Stimulated activated CD4-positive, alpha-beta T cell treated with anti-CD3 and anti-CD28 coated beads, Interleukin-15, amount 100 ng/mL, for 24 hours (primary cell): ENCODE results near the gene ABHD12.

ENCODE experiments used
- DNase-seq: peaks from one replicate; pipeline ENCODE4 v3.0.0-alpha.2; 2020

ABHD12 gene

DNA sequence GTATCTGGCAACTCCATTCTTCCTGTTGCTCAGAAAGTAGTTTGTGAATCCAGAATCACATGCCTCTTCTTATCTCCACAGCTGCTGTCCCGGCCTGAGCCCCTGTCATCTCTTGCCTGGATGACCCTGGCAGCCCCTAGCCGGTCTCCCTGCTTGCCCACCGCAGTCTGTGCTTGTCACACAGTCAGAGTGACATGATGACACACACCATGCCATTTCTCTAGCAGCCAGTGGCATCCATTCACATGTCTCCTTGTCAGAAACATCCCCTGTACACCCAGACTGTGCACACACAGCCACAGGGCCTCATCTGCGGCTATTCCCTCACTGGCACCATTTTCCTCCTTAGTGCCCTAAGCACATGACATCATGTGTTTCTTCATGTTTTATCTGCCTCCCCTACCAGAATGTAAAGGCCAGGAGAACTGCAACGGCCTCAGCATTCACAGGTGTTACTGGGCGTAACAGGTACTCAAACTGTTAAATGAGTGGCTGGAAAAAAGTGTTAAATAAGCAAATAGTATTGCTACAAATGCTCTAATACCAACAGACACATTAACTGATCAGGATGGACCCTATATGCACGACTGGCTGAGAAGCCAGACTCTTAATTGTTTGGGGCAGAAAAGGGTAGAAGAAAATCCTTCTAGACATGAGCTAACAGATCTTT is 9.6 kb downstream of the ABHD12 start:
- DNase-seq: no peak

- DNase-seq: no peak
Measured at GRCh38 chr20:25378884-25379733, 11.5 kb downstream of the ABHD12 start.

- DNase-seq: no peak
Measured at GRCh38 chr20:25378189-25378883, 12.3 kb downstream of the ABHD12 start.

- no peak for DNase-seq
Measured at GRCh38 chr20:25376886-25377285, 13.7 kb downstream of the ABHD12 start.

DNA sequence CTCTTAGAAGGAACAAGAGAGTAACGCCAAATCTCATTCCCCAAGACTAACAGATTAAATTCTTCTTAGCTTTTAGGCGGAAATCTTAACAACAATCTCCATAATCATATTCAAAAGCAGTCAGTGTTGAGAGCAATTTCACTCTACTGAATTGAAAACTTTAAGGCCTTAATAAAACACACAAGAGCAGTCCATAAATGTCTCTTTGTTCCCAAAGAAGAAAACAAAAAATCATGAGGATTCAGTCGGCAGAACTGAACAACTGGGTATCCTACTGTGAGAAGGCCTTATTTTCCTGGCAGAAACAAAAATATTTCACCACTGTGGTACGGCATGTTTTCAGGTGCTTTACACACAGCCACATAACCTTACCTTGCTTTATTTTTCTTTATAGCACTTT is 14.4 kb downstream of the ABHD12 start:
- DNase-seq: no peak

- no peak for DNase-seq
Measured at GRCh38 chr20:25374842-25375241, 15.8 kb downstream of the ABHD12 start.

- peak; percentile 11 for DNase-seq
Measured at GRCh38 chr20:25372584-25373336, 17.9 kb downstream of the ABHD12 start.

DNA sequence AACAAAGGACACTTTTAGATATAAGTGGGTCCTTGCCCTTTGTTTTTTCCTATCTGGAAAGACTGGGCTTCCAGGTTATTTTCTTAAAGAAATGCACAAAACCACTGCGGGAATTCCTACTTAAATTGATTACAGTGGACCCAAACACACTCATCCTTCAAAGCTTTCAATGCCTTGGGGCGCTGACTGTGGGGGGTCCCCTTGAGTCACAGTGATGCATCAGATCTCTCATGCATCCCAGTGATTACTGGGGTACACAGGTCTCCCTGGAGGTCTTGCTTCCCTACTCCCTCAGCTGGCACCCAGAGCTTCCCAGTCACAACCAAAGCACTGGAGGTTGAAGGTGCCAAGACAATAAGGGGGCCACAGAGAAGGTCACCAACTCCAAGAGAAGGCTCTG is 20.7 kb downstream of the ABHD12 start:
- DNase-seq: no peak

- no peak for DNase-seq
Measured at GRCh38 chr20:25369529-25369928, 21.1 kb downstream of the ABHD12 start.

- DNase-seq: no peak
Measured at GRCh38 chr20:25368976-25369375, 21.7 kb downstream of the ABHD12 start.

GRCh38 chr20:25368526-25368925 is 22.1 kb downstream of the ABHD12 start:
- no peak for DNase-seq

GRCh38 chr20:25364879-25365699 is 25.5 kb downstream of the ABHD12 start:
- DNase-seq: no peak

- no peak for DNase-seq
Measured at GRCh38 chr20:25364180-25364788, 26.4 kb downstream of the ABHD12 start.

- DNase-seq: no peak
Measured at GRCh38 chr20:25361287-25361683, 29.4 kb downstream of the ABHD12 start.

DNA sequence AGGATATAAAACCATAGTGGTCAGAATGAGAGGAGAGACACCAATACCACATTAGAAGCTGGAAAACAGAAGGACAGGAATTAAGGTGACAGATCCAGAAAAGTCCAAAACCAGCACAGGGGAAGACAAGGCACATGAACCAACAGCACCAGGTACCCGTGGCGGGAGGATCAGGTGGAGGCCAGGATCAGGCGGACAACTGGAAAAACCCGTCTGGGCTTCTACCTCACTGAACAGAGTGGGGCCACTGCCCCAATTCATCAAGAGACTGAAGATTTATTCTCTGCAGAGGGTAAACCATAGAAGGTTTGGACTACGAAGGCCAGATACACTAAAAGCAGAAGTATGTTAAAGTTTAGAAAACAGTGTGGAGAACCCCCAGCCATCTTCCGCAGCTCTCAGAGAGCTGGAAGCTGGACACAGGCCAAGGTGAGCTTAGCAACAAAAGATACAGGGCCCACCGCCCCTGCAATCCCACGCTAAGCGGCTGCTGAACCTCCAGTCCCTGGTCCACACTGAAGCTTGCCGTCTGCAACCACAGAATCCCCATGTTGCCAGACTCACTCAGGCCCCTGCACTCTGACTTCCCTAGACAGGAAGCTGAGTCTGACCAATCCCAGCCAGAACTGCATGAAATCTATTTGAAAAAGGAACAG is 29.9 kb downstream of the ABHD12 start:
- no peak for DNase-seq

DNA sequence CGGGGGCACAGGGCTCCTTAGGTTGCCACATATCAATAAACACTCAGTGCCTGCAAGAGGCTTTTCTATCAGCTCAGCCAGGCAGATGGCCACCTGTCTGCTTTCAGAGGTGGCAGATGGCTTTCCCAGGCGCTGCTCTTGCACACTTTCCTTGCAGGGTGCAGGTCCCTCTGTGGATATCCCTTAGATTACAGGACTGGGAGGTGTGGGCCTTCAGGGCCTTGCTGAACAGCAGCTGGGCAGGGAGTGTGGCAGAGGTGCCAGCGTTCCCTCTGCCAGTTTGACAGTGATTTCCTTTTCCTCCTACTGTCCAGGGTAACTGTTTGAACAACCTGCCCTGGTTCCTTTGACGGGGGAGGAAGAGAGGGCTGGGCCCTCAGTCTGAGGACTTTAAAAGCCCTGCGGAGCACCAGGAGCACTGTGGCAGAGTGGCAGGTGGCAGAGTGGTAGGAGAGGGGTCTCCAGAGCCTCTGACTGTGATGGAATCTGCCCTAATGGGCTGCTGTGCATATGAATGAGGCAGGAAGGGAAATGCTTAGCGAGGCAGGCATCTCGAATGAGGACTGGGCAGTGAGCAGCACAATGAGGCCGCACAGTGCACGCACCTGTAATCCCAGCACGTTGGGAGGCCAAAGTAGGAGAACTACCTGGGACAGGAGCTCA is 34.2 kb downstream of the ABHD12 start:
- DNase-seq: no peak

- DNase-seq: no peak
Measured at GRCh38 chr20:25355866-25356265, 34.8 kb downstream of the ABHD12 start.

DNA sequence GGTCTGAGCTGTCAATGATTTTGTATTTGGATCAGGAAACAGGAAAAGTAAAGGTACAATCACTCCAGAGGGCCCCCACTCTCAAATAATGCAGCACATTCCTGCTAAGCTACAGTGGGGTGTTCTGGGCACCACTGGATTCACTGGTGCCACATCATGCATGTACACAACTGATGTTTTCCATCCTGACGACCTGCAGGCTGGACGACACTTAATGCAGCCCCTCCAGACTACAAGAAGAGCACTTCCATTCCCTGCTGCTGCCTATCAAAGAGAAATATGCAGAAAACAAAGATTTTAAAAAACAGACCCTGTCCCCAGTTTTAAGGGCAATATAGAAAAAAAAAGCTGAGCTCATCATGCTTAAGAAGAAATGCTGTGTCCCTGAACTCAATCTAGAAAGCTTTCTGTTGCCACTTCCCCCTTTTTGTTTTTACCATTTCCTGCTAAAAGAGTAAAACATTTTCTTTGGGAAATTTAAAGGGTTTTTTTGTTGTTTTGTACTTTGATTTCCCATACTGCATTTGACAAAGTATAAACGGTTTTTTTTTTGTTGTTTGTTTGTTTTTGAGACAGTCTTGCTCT is 35.5 kb downstream of the ABHD12 start:
- no peak for DNase-seq

DNA sequence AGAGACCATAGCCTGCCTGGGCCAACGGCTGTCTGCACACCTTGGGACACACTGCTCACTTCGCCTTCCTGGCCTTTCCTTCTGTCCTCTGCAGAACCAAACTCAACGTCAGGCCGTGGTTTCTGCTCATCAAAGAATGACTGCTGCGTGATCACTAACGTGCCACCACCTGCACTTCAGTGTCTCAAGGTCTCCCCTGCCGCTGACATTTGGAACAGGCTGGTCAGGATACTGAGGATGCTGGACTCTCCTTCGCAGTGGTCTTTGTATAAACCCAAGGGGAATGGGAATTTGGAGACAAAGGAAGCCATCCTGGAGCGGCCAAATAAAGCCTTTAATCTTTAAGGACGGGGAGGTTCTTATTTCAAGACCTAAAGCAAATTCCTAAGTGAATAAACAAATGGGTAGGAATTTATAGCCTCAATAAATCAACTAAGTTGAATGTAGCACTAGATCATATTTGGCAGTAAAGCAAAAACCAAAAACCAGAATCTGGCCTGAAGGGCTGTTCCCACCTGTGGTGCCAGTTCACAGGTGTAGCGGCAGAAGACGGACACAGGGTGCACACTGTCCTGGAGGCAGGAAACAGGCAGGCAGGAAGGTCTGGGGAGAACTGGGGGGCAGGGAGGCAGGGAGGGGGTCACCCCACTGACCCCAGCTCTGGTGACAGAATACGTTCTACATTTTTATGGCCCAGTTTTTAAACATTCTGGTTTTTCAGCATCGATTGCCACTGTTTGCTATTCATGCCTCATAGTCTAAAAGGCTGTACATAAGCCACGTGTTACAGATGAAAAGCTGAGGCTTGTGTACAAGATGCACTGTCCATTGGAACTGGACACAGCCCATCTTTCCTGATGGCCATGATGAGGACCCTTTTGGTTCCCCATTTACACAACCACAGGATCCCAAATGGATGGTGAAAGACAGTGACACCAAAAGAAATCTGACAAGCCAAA is 36.6 kb downstream of the ABHD12 start:
- DNase-seq: no peak
